Stimulated activated naive CD4-positive, alpha-beta T cell treated with Interleukin-2 at 50 U/mL for 16 hours (primary cell): Measurements from ENCODE around the gene PAPLN.
A peak's percentile ranks its signal among the peaks of the same experiment; 100 is the strongest.

Experiments used
- DNase-seq: peaks from one replicate; lab custom pipeline; 2025; lab: John Stamatoyannopoulos, UW

The PAPLN gene

GRCh38 chr14:73245480-73246325 lies 8.4 kb downstream of the PAPLN start:
- DNase-seq, result peak; percentile 33

DNA sequence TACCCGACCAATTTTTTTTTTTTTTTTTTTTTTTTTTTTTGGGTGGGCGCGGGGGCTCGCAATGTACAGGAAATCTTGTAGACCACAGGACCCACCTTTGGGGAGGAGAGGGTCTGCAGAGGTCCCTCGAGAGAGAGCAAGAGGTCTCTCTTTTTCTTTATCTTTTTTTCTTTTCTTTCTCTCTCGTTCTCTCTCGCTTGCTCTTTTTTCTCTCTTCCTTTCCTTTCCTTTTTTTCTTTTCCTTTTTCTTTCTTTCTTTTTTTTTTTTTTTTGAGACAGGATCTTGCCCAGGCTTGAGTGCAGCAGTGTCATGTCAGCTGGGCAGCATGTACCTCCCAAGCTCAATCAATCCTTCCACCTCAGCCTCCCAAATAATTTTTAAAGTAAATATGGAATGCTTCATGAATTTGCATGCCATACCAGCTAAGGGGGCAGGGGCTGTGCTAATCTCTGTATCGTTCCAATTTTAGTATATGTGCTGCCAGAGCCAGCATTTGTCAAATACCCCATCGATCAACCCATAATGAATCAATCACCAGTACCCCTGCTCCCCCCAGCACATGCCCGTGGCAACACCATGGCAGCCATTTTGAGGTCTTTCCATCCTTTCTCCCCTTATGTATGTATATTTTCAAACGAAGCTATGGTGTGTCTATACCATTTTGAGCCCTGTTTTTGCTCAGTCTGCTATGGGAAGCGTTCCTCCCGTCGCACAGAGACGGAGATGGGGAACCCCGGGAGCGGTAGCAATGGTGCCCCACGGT lies 9.3 kb downstream of the PAPLN start:
- DNase-seq, result no peak

GRCh38 chr14:73248108-73248868 lies 11.0 kb downstream of the PAPLN start:
- DNase-seq, result no peak

DNA sequence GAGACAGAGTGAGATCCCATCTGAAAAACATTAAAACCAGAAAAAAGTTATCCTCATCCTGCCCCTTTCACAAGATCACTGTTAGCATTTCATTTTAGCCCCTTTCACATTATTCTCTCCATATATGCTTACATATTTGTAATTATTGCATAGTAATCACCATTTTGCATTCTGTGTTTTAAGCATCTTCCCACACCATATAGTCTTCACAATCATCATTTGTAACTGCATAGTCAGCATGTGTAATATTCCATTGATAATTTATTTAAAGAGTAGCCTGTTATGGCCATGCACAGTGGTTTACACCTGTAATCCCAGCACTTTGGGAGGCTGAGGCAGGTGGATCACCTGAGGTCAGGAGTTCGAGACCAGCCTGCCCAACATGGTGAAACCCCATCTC lies 11.8 kb downstream of the PAPLN start:
- DNase-seq, result no peak

GRCh38 chr14:73249564-73250316 lies 12.4 kb downstream of the PAPLN start:
- no peak for DNase-seq

DNA sequence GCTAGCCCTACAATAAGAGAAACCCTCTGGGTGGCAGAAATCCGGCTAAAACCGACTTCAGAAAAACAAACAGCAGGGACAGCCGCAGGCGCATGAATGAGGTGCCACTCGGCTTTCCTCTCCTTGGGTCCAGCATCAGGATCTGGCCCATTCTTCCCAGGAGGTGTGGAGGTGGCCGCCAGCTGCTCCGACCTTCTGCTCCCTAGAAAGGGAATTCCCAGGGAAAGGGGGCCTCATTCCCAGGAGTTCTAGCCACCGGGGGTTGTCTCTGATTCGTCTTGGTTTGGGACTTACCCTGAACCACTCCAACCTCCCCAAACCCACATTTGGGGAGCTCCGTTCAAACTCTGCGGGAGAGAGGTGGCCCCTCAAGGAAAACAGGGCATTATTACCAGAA lies 13.0 kb downstream of the PAPLN start:
- DNase-seq, result no peak

DNA sequence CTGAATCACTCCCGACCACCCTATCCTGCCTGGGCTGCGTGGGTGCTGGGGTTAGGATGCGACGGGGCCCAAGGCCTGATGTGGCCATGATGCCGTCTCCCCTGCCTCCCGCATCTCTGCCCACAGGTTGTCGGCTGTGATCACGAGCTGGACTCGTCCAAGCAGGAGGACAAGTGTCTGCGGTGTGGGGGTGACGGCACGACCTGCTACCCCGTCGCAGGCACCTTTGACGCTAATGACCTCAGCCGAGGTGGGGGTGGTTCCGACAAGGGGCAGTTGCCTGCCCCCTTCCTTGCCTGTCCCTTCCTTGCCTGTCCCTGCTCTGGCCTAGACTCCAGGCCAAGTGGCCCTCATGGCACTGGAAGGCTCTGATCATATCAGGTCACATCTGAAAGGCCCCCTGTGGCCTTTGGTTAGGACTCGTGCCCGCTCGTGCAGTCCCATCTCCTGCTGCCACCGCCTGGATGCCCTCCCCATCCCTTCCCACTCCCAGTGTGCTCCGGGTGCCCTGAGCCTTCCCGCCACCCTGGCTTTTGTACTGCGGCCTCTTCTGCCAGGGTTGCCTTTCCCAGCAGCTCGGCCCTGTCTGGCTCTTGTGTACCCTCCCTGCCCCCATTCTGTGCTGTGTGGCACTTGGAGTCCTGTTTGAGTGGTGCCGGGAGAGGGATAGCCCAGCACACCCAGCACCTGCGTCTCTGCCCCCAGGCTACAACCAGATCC lies 13.6 kb downstream of the PAPLN start:
- DNase-seq, result no peak

DNA sequence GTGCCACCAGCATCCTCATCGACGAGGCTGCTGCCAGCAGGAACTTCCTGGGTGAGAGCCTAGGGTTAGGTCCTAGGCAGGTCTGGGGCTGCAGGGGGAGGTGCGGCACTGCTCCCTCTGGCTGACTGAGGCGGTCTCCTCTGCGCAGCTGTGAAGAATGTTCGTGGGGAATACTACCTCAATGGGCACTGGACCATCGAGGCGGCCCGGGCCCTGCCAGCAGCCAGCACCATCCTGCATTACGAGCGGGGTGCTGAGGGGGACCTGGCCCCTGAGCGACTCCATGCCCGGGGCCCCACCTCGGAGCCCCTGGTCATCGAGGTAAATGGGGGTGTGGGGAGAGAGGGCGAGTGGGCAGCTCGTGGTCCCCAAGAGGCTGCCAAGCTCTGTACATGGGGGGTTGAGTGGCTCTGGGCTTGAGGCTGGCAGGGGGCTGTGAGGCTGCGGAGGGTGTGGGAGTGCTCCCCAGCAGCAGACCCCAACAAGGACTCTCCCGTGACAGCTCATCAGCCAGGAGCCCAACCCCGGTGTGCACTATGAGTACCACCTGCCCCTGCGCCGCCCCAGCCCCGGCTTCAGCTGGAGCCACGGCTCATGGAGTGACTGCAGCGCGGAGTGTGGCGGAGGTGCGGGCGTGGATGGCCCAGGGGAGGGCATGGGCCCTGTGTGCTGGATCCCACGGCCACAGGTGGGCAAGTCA lies 14.4 kb downstream of the PAPLN start:
- no peak for DNase-seq

- no peak for DNase-seq
These were observed 15.4 kb downstream of the PAPLN start for GRCh38 chr14:73252491-73253322.

GRCh38 chr14:73253323-73253610 lies 16.0 kb downstream of the PAPLN start:
- no peak for DNase-seq

DNA sequence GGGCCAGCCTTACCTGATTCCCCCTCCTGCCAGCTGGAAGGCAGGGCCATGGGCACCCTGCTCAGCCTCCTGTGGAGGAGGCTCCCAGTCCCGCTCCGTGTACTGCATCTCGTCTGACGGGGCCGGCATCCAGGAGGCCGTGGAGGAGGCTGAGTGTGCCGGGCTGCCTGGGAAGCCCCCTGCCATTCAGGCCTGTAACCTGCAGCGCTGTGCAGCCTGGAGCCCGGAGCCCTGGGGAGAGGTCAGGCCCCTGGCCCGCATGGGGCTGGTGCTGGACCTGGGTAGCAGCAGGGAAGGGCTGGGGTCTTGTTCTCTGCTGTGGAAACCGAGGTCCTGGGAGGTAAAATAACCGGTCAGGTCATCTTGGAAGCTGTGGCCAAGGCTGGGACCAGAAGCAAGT lies 16.4 kb downstream of the PAPLN start:
- no peak for DNase-seq

DNA sequence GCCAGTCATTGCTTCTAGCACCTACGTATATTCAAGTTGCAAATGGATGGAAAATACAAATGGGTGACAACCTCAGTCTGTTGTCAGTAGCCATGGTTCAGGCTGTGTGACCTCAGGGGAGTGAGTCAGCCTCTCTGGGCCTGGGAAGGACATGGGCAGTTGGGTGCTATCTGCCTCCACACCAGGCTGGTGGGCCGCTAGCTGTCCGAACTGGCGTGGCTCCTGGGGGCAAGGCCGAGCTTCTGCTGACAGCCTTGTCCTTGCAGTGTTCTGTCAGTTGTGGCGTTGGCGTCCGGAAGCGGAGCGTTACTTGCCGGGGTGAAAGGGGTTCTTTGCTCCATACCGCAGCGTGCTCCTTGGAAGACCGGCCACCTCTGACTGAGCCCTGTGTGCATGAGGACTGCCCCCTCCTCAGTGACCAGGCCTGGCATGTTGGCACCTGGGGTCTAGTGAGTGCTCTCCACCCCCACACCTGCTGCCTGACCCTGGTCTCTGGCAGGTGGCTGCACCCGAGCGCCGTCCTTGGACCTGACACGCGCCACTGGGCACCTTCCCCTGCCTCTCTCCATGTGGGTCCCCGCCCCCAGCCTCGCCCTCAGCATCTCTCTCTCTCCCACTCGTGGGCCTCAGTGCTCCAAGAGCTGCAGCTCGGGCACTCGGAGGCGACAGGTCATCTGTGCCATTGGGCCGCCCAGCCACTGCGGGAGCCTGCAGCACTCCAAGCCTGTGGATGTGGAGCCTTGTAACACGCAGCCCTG lies 17.1 kb downstream of the PAPLN start:
- no peak for DNase-seq

DNA sequence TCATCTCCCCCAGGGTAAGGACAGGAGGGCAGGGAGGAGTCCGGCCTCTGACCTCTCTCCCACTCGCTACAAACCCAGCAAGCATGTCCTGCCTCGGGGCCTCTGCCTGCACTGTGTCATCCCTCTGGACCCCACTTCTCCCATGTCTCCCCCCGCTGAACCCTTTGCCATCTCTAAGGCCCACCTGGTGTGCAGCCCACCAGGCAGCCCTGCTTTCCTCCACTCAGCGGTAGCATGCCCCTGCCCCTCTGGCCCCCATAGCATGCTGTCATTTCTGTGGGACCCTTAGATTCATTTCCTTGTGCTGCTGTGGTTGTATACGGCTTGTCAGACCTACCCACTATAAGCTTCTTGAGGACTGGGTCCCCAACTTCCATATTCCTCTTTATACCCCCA lies 17.7 kb downstream of the PAPLN start:
- no peak for DNase-seq

DNA sequence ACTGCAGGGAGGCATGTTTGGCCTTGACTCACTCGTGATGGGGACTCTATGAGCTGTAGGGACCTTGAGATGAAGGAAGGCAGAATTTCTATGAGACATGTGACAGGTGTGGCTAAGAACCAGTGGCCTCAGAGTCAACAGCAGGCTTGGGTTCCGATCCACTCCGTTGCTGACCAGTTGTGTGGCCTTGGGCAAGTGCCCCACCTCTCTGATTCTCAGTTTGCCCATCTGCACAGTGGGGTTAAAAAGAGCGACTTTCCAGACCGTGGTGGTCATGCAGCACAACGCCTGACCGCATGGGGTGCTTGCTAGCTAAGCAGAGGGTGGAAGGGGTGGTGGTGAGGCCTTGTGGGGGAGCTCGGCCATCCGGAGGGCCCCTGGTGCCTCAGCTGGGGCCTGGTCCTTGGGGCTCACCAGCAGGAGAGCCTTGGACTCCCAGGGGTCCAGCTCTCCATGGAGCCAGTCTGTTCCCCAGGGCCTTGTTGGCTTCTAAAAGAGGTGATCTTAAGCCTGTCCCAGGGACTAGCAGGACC lies 18.5 kb downstream of the PAPLN start:
- no peak for DNase-seq

GRCh38 chr14:73258076-73258475 lies 20.8 kb downstream of the PAPLN start:
- no peak for DNase-seq

GRCh38 chr14:73258845-73259611 lies 21.7 kb downstream of the PAPLN start:
- DNase-seq, result no peak

DNA sequence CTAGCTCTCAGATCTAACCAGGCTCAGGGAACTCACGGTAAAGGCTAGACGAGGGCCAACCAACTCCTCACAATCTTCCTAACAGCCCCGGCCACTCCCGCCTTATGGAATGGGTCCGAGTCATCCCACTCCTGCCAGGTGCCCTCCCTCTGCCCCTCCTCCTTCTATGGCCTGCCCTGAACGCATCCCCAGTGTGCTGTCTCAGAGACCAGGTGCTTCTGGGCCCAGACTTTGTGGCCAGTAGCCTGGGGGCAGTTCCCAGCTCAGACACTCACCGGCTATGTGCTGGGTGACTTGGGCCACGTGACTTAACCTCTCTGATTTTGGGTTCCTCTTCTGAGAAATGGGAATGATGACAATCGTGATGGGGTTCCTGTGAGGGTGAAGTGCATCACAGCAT lies 22.5 kb downstream of the PAPLN start:
- no peak for DNase-seq

DNA sequence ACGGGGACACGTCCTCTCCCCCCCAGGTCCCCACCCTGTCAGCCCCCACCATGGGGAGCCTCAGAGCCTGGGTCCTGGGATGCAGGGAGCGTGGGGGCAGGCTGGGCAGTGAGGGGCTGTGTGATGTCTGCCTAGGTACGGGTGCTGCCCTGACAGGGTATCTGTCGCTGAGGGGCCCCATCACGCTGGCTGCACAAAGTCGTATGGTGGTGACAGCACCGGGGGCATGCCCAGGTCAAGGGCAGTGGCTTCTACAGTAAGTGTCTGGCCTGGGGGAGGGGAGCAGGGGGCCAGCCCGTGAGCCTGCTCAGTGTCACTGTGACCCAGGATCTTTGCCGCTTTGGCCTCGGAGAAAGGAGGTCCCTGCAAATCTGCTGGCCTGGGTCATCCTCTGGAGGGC lies 23.3 kb downstream of the PAPLN start:
- no peak for DNase-seq
